GM12878 (cell line): ENCODE data around the gene NCAPD2. TPM values are rescaled to one million over a fixed set of nuclear protein-coding genes. Genes with fewer than 3 reads are reported as not detected.
A peak's percentile ranks its signal among the peaks of the same experiment; 100 is the strongest.

Experiments used
- ATAC-seq: fragments of 200-7000 bp; cut with Tn5 transposase; 3 replicates; pipeline ENCODE4 v1.9.1; 2020; ENCODE audit warnings: mild to moderate bottlenecking, moderate library complexity
- BruUV-seq: library from RNA; stranded (reverse); fragments of 400-500 nt; replicated peaks from 2 replicates; lab custom pipeline; 2021; lab: Mats Ljungman, UMichigan
- CTCF ChIA-PET: fragments of 300-600 bp; sonication (Branson Sonifier 250); formaldehyde crosslinking; extraction: SDS; loops from one replicate; lab custom pipeline; 2021; ENCODE audit warnings: inconsistent platforms; lab: Yijun Ruan, JAX
- POLR2A ChIA-PET: fragments of 350-600 bp; formaldehyde crosslinking; extraction: SDS; loops from one replicate; lab custom pipeline; 2021; ENCODE audit warnings: inconsistent platforms; lab: Charles Lee
- RAD21 ChIA-PET: fragments of 300-600 bp; sonication (Branson Sonifier 250); formaldehyde crosslinking; loops from one replicate; lab custom pipeline; 2023; ENCODE audit warnings: antibody characterized with exemption; ENCODE audit not compliant: unreplicated experiment; lab: Charles Lee
- SMC1A ChIA-PET: fragments of 300-600 bp; sonication (Branson Sonifier 250); formaldehyde crosslinking; loops from one replicate; lab custom pipeline; 2023; ENCODE audit not compliant: unreplicated experiment, uncharacterized antibody; lab: Charles Lee
- DNase-seq: peaks from one replicate; pipeline ENCODE4 v3.0.0-alpha.2; 2011; ENCODE audit warnings: low read depth, low spot score
- FAIRE-seq: peaks from 3 replicates; lab custom pipeline; 2011; peaks lifted over from hg19 to GRCh38; lab: Jason Lieb, UNC
- H2AFZ ChIP-seq: 2 replicates; pipeline ENCODE4 v1.6.0; 2011; ENCODE audit warnings: low read depth, low read length, control low read depth; ENCODE audit not compliant: control insufficient read depth
- H3K27ac ChIP-seq: 2 replicates; pipeline ENCODE4 v1.5.1; 2011; ENCODE audit warnings: control low read depth; ENCODE audit not compliant: control insufficient read depth, insufficient read depth
- H3K27me3 ChIP-seq, 2 experiments: replicated peaks in 1 of 2; 2 replicates each; pipeline versions ENCODE4 v1.6.0 to v1.6.1; 2011; ENCODE audit warnings: low read length in 1 of 2; ENCODE audit not compliant: control insufficient read depth in 2 of 2, insufficient read depth in 2 of 2
- H3K36me3 ChIP-seq, 2 experiments: 2 replicates each; pipeline ENCODE4 v1.5.1; 2011; ENCODE audit warnings: low read length in 1 of 2; ENCODE audit not compliant: control insufficient read depth in 2 of 2, insufficient read depth in 2 of 2
- H3K4me1 ChIP-seq: 2 replicates; pipeline ENCODE4 v1.6.1; 2011; ENCODE audit warnings: mild to moderate bottlenecking, low read length, moderate library complexity, mixed read lengths; ENCODE audit not compliant: control insufficient read depth, insufficient read depth
- H3K4me2 ChIP-seq: 2 replicates; pipeline ENCODE4 v1.6.0; 2011; ENCODE audit warnings: control low read depth; ENCODE audit not compliant: control insufficient read depth, insufficient read depth
- H3K4me3 ChIP-seq: fragments of 200-600 bp; sonication (generic); 2 replicates; pipeline ENCODE4 v1.5.1; 2016
- H3K79me2 ChIP-seq: 2 replicates; pipeline ENCODE4 v1.6.0; 2011; ENCODE audit warnings: low read length; ENCODE audit not compliant: control insufficient read depth, insufficient read depth
- H3K9ac ChIP-seq: 2 replicates; pipeline ENCODE4 v1.8.0; 2011; ENCODE audit warnings: low read length, control low read depth, mixed read lengths; ENCODE audit not compliant: control insufficient read depth, insufficient read depth
- H3K9me3 ChIP-seq: replicated peaks from 3 replicates; pipeline ENCODE4 v1.5.1; 2011; ENCODE audit warnings: mild to moderate bottlenecking, low read length; ENCODE audit not compliant: control insufficient read depth, insufficient read depth
- H4K20me1 ChIP-seq: 2 replicates; pipeline ENCODE4 v1.6.0; 2011; ENCODE audit not compliant: control insufficient read depth, insufficient read depth
- BHLHE40 ChIP-seq, 2 experiments: fragments of 450-650 bp in 1 of 2; IDR thresholded peaks; 2 replicates each; pipeline ENCODE4 v1.6.1; 2011 to 2017; ENCODE audit warnings: low read depth in 2 of 2, borderline replicate concordance in 1 of 2, improper control_type of control experiment in 1 of 2, low read length in 1 of 2, mild to moderate bottlenecking in 1 of 2
- BMI1 ChIP-seq: fragments of 450-650 bp; IDR thresholded peaks from 2 replicates; pipeline ENCODE4 v1.6.1; 2016; ENCODE audit warnings: mild to moderate bottlenecking, moderate library complexity, borderline replicate concordance
- KAT2A ChIP-seq: conservative IDR thresholded peaks from 2 replicates; pipeline ENCODE4 v1.6.1; 2011; ENCODE audit warnings: low read depth, low read length; ENCODE audit not compliant: control insufficient read depth
- PKNOX1 ChIP-seq: fragments of 450-650 bp; IDR thresholded peaks from 2 replicates; pipeline ENCODE4 v1.6.1; 2016; ENCODE audit warnings: mild to moderate bottlenecking
- PML ChIP-seq: IDR thresholded peaks from 2 replicates; pipeline ENCODE4 v1.6.1; 2012; ENCODE audit warnings: low read length, inconsistent platforms
- POLR2A ChIP-seq: IDR thresholded peaks from 2 replicates; pipeline ENCODE4 v1.6.1; 2011; ENCODE audit warnings: low read depth, mild to moderate bottlenecking, low read length
- RAD51 ChIP-seq: fragments of 450-650 bp; IDR thresholded peaks from 2 replicates; pipeline ENCODE4 v1.6.1; 2016; ENCODE audit warnings: moderate library complexity, mild to moderate bottlenecking, inconsistent platforms
- RCOR1 ChIP-seq: conservative IDR thresholded peaks from 2 replicates; pipeline ENCODE4 v1.6.1; 2012; ENCODE audit warnings: low read depth, low read length, improper control_type of control experiment
- RUNX3 ChIP-seq: IDR thresholded peaks from 2 replicates; pipeline ENCODE4 v1.6.1; 2012; ENCODE audit warnings: low read length, inconsistent platforms
- USF1 ChIP-seq: IDR thresholded peaks from 2 replicates; pipeline ENCODE4 v1.6.1; 2011; ENCODE audit warnings: borderline replicate concordance, low read depth, mild to moderate bottlenecking, moderate library complexity, mixed read lengths, low read length; ENCODE audit not compliant: insufficient read depth; ENCODE audit errors: extremely low read length
- USF2 ChIP-seq: IDR thresholded peaks from 2 replicates; pipeline ENCODE4 v1.6.1; 2011; ENCODE audit warnings: low read depth, low read length, improper control_type of control experiment, borderline replicate concordance
- YBX1 ChIP-seq: fragments of 450-650 bp; IDR thresholded peaks from 2 replicates; pipeline ENCODE4 v1.6.1; 2016; ENCODE audit warnings: antibody characterized with exemption
- ZNF217 ChIP-seq: fragments of 450-650 bp; IDR thresholded peaks from 2 replicates; pipeline ENCODE4 v1.6.1; 2017; ENCODE audit warnings: antibody characterized with exemption, mild to moderate bottlenecking
- ZNF687 ChIP-seq: fragments of 450-650 bp; IDR thresholded peaks from 2 replicates; pipeline ENCODE4 v1.6.1; 2017; ENCODE audit warnings: mild to moderate bottlenecking, moderate library complexity
- WGBS: methylation state at CpG from one replicate; pipeline ENCODE4 v1.1.6; 2016; ENCODE audit warnings: low lambda C conversion rate; ENCODE audit not compliant: insufficient replicate concordance, insufficient coverage; ENCODE audit errors: missing lambda C conversion rate; 5-methylcytosine and 5-hydroxymethylcytosine counted together
- in situ Hi-C: fragments of 300-500 bp; cut with MboI; formaldehyde crosslinking; loops from 9 replicates; pipeline ENCODE4 v1.14.3; 2018; ENCODE audit warnings: mixed read lengths
- intact Hi-C: fragments of 100-400 bp; cut with micrococcal nuclease; formaldehyde crosslinking; loops from one replicate; pipeline ENCODE4 v1.14.2; 2022; ENCODE audit not compliant: unreplicated experiment
- polyA plus RNA-seq, 11 experiments: library from polyadenylated mRNA; depleted of rRNA in 4 of 11; unstranded in 6 of 11; stranded (reverse) in 5 of 11; fragments of >200 nt; fragmentation: Nextera tagmentation in 4 of 11; fragmentation: Illumina TruSeq in 1 of 11; extraction: Ambion mirVana in 4 of 11; extraction: Trizol in 1 of 11; gene quantifications; 1 replicate in 1 of 11; 2 replicates in 10 of 11; pipeline versions ENCODE4 v1.2.1 to v1.2.3, GENCODE V29; 2011 to 2016; ENCODE audit warnings: inconsistent platforms in 2 of 11, missing spikeins in 2 of 11, low read depth in 1 of 11
- total RNA-seq, 4 experiments: library from RNA; depleted of rRNA in 3 of 4; stranded (reverse); fragments of >200 nt in 3 of 4; fragmentation: Illumina TruSeq in 1 of 4; extraction: Trizol in 1 of 4; gene quantifications; 2 replicates each; pipeline versions ENCODE4 v1.2.1 to v1.2.3, GENCODE V29; 2013 to 2021

NCAPD2 gene
- total and polyA plus RNA-seq, 10 of the 15 experiments (the other 5 are each of a cell fraction or from before 2014, with no cell fraction given) = 24.2 to 160 (median 110) TPM

- WGBS = 27% methylated on average over 10 of the region's 10 CpGs
- H3K36me3 ChIP-seq = peaks cover 36 to 42% of the 10 kb centered on the region in 2 experiments
- TF ChIP-seq PML (peak; percentile 44; the same call in 1 of the 2 replicates), POLR2A (peak; percentile 66), RCOR1 (no peak), RAD51 (peak; percentile 78), PKNOX1 (peak; percentile 57; the same call in 1 of the 2 replicates), BMI1 (no peak), RUNX3 (peak; percentile 18; the same call in 1 of the 2 replicates), ZNF217 (no peak), YBX1 (no peak), USF1 (peak; percentile 31), KAT2A (no peak), BHLHE40 (IDR thresholded peaks at IDR 0.05; ENCODE audit: borderline replicate concordance in 1 of 2, low read depth in 2 of 2, low read length in 1 of 2) (peak; percentile 73 to 80), USF2 (no peak; the same call in 1 of the 2 replicates), ZNF687 (peak; percentile 49; the same call in 1 of the 2 replicates)
These were observed 33.0 kb upstream of the NCAPD2 start for GRCh38 chr12:6460751-6461371.

More at GRCh38 chr12:6460751-6461371, 33.0 kb upstream of the NCAPD2 start:
- ChIA-PET RAD21 (interaction anchor here (0.8 to 8.8 kb wide), 12 partner anchors 10 to 137 kb away, joined by 3 to 319 read pairs (median 9); partner anchors contain the start of genes CD27, MRPL51, TAPBPL and VAMP1), POLR2A (interaction anchor here (0.6 to 10.3 kb wide), 16 partner anchors 9 to 464 kb away, joined by 3 to 384 read pairs (median 6); partner anchors contain the start of genes CD27, GAPDH, MRPL51 and TAPBPL), SMC1A (interaction anchor here (1.0 to 8.7 kb wide), 16 partner anchors 9 to 135 kb away, joined by 3 to 169 read pairs (median 4); partner anchors contain the start of genes CD27, GAPDH, MRPL51 and TAPBPL), CTCF (interaction anchor here (0.9 to 7.3 kb wide), 13 partner anchors 9 to 473 kb away, joined by 3 to 147 read pairs (median 15); partner anchors contain the start of genes CD27, TAPBPL and VAMP1)
- FAIRE-seq (peak; percentile 59), ATAC-seq (peak; percentile 36), DNase-seq (peak; percentile 59)
- Histone ChIP-seq H3K9ac (peak overlapping the region; percentile 64), H3K79me2 (peaks cover 53% of the 10 kb centered on the region), H3K4me2 (peak overlapping the region; percentile 73), H2AFZ (no peak overlapping the region), H3K4me1 (peaks cover 48% of the 10 kb centered on the region), H3K9me3 (no peaks in the 10 kb centered on the region), H4K20me1 (no peaks in the 10 kb centered on the region), H3K27ac (peak overlapping the region; percentile 89), H3K4me3 (peak overlapping the region; percentile 33), H3K27me3 (no peaks in the 10 kb centered on the region)
- BruUV-seq = no TSS peak
- in situ Hi-C loops = loop anchor here (5.0 kb wide), 1 partner anchor 34 kb away; no protein-coding TSS in a partner anchor
- intact Hi-C loops = no loop called here
